ENCODE results near the gene EPB41L4A.

DNA sequence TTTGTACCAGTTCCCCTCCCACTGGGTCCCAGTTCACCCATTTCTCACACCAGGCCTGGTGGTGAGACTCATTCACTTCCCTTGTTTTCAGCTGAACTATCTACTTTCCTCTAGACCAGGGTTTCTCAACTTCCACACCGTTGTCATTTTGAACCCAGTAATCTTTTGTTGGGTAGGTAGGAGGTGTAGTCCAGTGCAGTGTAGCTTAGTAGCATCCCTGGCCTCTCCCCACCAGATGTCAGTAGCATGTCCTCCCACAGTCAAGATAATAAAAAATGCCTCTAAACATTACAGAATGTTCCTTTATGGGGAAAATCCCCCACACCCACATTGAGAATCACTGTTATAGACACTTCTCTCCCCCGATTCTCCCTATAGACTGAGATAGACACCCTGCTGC is 299.1 kb downstream of the EPB41L4A start:
- TF ChIP-seq, protein P1, sequence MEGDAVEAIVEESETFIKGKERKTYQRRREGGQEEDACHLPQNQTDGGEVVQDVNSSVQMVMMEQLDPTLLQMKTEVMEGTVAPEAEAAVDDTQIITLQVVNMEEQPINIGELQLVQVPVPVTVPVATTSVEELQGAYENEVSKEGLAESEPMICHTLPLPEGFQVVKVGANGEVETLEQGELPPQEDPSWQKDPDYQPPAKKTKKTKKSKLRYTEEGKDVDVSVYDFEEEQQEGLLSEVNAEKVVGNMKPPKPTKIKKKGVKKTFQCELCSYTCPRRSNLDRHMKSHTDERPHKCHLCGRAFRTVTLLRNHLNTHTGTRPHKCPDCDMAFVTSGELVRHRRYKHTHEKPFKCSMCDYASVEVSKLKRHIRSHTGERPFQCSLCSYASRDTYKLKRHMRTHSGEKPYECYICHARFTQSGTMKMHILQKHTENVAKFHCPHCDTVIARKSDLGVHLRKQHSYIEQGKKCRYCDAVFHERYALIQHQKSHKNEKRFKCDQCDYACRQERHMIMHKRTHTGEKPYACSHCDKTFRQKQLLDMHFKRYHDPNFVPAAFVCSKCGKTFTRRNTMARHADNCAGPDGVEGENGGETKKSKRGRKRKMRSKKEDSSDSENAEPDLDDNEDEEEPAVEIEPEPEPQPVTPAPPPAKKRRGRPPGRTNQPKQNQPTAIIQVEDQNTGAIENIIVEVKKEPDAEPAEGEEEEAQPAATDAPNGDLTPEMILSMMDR (IDR thresholded peaks at IDR 0.05) = no peak
- no peak for TF ChIP-seq POLR2A (IDR thresholded peaks at IDR 0.05)

Data from ovary (tissue), 3 donors.